Suprapubic skin (tissue), 4 donors: ENCODE measurements around the gene CYP2C8. TPM values are rescaled to one million over a fixed set of nuclear protein-coding genes. Genes with fewer than 3 reads are reported as not detected.

Experiments
- DNase-seq, 2 donors: peaks; one replicate each; pipeline ENCODE4 v3.0.0-alpha.2; 2019; ENCODE audit warnings: low spot score in 2 of 2
- H3K27ac ChIP-seq: fragments of 200-600 bp; sonication (generic); one replicate; pipeline ENCODE4 v1.5.1; 2019
- H3K27me3 ChIP-seq: fragments of 200-600 bp; sonication (generic); one replicate; pipeline ENCODE4 v1.5.1; 2019
- H3K36me3 ChIP-seq: fragments of 200-600 bp; sonication (generic); one replicate; pipeline ENCODE4 v1.5.1; 2019
- H3K4me1 ChIP-seq: fragments of 200-600 bp; sonication (generic); one replicate; pipeline ENCODE4 v1.5.1; 2019
- H3K4me3 ChIP-seq: fragments of 200-600 bp; sonication (generic); one replicate; pipeline ENCODE4 v1.5.1; 2019; ENCODE audit warnings: mild to moderate bottlenecking
- H3K9me3 ChIP-seq: fragments of 200-600 bp; sonication (generic); one replicate; pipeline ENCODE4 v1.5.1; 2019
- EP300 ChIP-seq: sonication (generic); formaldehyde crosslinking; IDR thresholded peaks from one replicate; pipeline ENCODE4 v1.6.1; 2017; ENCODE audit warnings: antibody characterized with exemption
- POLR2A ChIP-seq, 2 donors: fragments of 450-650 bp; IDR thresholded peaks; one replicate each; pipeline ENCODE4 v1.6.1; 2017; ENCODE audit warnings: antibody characterized with exemption in 2 of 2, mild to moderate bottlenecking in 2 of 2, moderate library complexity in 2 of 2
- POLR2AphosphoS5 ChIP-seq, 3 donors: sonication (generic); formaldehyde crosslinking; IDR thresholded peaks; one replicate each; pipeline ENCODE4 v1.6.1; 2017; ENCODE audit warnings: antibody characterized with exemption in 3 of 3
- WGBS: methylation state at CpG from one replicate; pipeline ENCODE4 v1.1.5; 2018; 5-methylcytosine and 5-hydroxymethylcytosine counted together
- total RNA-seq, 4 donors: library from RNA; depleted of rRNA; stranded (reverse); fragments of >200 nt; gene quantifications; one replicate each; pipeline ENCODE4 v1.1.0, GENCODE V29; 2016
- TF ChIP-seq, protein P1 (sequence below), 2 donors: fragments of 200-600 bp in 1 of 2; fragments of 450-650 bp in 1 of 2; sonication (generic) in 1 of 2; IDR thresholded peaks; one replicate each; pipeline ENCODE4 v1.5.1; 2016 to 2019; ENCODE audit warnings: antibody characterized with exemption in 2 of 2, mild to moderate bottlenecking in 1 of 2, moderate library complexity in 1 of 2

The CYP2C8 gene
- total RNA-seq, 4 donors from 2014 or later = 1.3 TPM; not detected in 3

DNA sequence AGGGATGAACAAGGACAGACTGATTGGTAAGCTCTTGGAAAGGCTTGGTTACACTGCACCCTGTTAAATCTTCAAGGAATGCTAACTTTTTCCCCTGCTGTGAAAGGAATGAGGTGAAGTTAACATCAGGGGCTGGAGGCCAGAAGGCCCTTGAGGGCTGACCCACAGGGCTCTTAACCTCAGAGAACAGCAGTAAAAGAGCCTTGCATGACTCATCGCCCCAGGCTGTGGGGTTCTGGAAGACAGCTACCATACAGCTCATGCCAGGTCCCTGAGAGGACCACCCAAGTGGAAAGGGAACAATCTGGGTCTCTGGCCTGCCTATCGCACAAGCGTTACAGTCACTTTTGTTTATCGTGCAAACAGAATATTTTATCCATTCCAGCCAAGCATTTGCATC is 76.5 kb downstream of the CYP2C8 start:
- Histone ChIP-seq H3K36me3 (no peaks in the 10 kb centered on the region), H3K27ac (no peak overlapping the region), H3K4me3 (no peak overlapping the region), H3K27me3 (no peaks in the 10 kb centered on the region), H3K4me1 (no peaks in the 10 kb centered on the region), H3K9me3 (peaks cover 4% of the 10 kb centered on the region)
- DNase-seq = no peak
- no peak for TF ChIP-seq POLR2A (IDR thresholded peaks at IDR 0.05)
- TF ChIP-seq, protein P1, sequence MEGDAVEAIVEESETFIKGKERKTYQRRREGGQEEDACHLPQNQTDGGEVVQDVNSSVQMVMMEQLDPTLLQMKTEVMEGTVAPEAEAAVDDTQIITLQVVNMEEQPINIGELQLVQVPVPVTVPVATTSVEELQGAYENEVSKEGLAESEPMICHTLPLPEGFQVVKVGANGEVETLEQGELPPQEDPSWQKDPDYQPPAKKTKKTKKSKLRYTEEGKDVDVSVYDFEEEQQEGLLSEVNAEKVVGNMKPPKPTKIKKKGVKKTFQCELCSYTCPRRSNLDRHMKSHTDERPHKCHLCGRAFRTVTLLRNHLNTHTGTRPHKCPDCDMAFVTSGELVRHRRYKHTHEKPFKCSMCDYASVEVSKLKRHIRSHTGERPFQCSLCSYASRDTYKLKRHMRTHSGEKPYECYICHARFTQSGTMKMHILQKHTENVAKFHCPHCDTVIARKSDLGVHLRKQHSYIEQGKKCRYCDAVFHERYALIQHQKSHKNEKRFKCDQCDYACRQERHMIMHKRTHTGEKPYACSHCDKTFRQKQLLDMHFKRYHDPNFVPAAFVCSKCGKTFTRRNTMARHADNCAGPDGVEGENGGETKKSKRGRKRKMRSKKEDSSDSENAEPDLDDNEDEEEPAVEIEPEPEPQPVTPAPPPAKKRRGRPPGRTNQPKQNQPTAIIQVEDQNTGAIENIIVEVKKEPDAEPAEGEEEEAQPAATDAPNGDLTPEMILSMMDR (IDR thresholded peaks at IDR 0.05) = no peak
- TF ChIP-seq POLR2AphosphoS5 (IDR thresholded peaks at IDR 0.05) = no peak
- no peak for TF ChIP-seq EP300
- WGBS = 79% methylated on average over 4 of the region's 4 CpGs

DNA sequence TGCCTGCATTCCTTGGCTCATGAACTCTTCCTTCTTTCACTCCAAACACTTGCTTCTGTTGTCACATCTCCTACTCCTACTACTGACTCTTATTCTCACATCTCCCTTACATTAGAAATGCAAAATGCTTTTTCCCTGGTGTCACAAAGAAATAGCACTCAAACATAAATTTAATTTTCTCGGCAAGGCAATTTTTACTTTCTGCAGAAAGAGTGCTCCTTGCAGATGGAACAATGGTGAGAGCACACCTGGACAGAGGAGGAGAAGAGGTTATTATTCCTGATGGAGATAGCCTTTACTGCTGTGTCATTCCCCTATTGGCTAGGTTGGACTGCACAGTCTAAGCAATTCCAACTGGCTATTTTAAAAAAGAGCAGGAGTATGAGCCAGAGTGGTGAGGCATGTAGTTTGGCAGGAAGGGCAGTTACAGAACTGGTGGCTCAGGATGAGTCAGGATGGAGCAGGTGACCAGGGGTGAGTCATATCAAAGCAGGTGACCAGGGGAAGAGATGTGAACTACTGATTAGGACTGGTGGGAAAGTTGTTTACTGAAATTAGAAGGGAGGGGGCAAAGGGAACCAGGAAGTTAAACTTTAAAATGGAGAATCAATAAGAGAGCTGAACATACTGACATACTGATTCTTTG is 77.9 kb downstream of the CYP2C8 start:
- H3K4me3 ChIP-seq = no peak overlapping the region
- no peaks in the 10 kb centered on the region for H3K27me3 ChIP-seq
- H3K36me3 ChIP-seq = no peaks in the 10 kb centered on the region
- 100% methylated on average over 1 of the region's 1 CpG for WGBS
- H3K27ac ChIP-seq = no peak overlapping the region
- DNase-seq = no peak
- H3K4me1 ChIP-seq = no peaks in the 10 kb centered on the region
- H3K9me3 ChIP-seq = peaks cover 4% of the 10 kb centered on the region
- TF ChIP-seq POLR2AphosphoS5 (IDR thresholded peaks at IDR 0.05) (no peak), POLR2A (IDR thresholded peaks at IDR 0.05) (no peak)
- TF ChIP-seq, protein P1 (IDR thresholded peaks at IDR 0.05) = no peak

DNA sequence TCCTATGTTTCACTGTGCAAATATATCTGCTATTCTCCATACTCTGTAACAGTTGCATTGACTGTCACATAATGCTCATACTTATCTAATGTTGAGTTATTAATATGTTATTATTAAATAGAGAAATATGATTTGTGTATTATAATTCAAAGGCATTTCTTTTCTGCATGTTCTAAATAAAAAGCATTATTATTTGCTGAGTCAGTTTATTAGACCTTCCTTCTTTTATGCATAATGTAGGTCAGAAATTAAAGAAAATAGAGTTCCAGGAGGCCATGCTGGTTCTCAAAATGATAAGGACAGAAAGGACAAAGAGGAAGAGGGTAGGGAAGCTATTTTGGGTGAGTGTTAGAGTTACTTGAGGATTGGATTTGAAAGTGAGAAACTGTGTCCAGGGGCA is 80.1 kb downstream of the CYP2C8 start:
- Histone ChIP-seq H3K36me3 (no peaks in the 10 kb centered on the region), H3K27me3 (no peaks in the 10 kb centered on the region), H3K4me3 (no peak overlapping the region), H3K4me1 (no peaks in the 10 kb centered on the region), H3K27ac (no peak overlapping the region), H3K9me3 (peaks cover 4% of the 10 kb centered on the region)
- TF ChIP-seq POLR2AphosphoS5 (IDR thresholded peaks at IDR 0.05) = no peak
- TF ChIP-seq EP300 = no peak
- no peak for TF ChIP-seq POLR2A (IDR thresholded peaks at IDR 0.05)
- TF ChIP-seq, protein P1 (IDR thresholded peaks at IDR 0.05) = no peak
- no peak for DNase-seq

Other genes with a start within 250 kb of the CYP2C8 start
- gene CYP2C9, start 130.8 kb downstream of the CYP2C8 start, total RNA-seq = 1 to 10 TPM; 1.5 to 7.2 (median 2.5) TPM
- 1 to 10 TPM; 1.1 to 5.5 (median 3.0) TPM for gene ACSM6, start 124.7 kb upstream of the CYP2C8 start, total RNA-seq
- gene PDLIM1, start 221.5 kb upstream of the CYP2C8 start, total RNA-seq = 100 to 1,000 TPM in 1 of 4 donors, 10 to 100 TPM in 3; 71.4 to 112 (median 77.7) TPM